T-helper 22 cell (primary cell): ENCODE measurements around the gene TRIM75.
"Not testable (repeated sequence)": the region's sequence is repeated elsewhere in the genome, so short reads cannot be mapped to it uniquely, and the experiment has no call there.

Experiments used
- DNase-seq: peaks from one replicate; pipeline ENCODE4 v3.0.0-alpha.2; 2020; ENCODE audit warnings: low read depth

TRIM75 gene

GRCh38 chr4:165077034-165077578 lies 23.4 kb downstream of the TRIM75 start:
- no peak for DNase-seq

- no peak for DNase-seq
Observed at GRCh38 chr4:165079476-165079875, 25.8 kb downstream of the TRIM75 start.

- not testable (repeated sequence) for DNase-seq
Observed at GRCh38 chr4:165084787-165085186, 31.1 kb downstream of the TRIM75 start.

- no peak for DNase-seq
Observed at GRCh38 chr4:165085946-165086345, 32.3 kb downstream of the TRIM75 start.

- DNase-seq: no peak
Observed at GRCh38 chr4:165088366-165088765, 34.7 kb downstream of the TRIM75 start.

GRCh38 chr4:165092187-165092586 lies 38.5 kb downstream of the TRIM75 start:
- not testable (repeated sequence) for DNase-seq

- no peak for DNase-seq
Observed at GRCh38 chr4:165094873-165095272, 41.2 kb downstream of the TRIM75 start.

GRCh38 chr4:165095291-165095690 lies 41.6 kb downstream of the TRIM75 start:
- DNase-seq: no peak

- DNase-seq: no peak
Observed at GRCh38 chr4:165096776-165097175, 43.1 kb downstream of the TRIM75 start.

GRCh38 chr4:165101641-165102040 lies 48.0 kb downstream of the TRIM75 start:
- no peak for DNase-seq

GRCh38 chr4:165106518-165106917 lies 52.9 kb downstream of the TRIM75 start:
- no peak for DNase-seq
